Pancreas (tissue), 10 donors: ENCODE measurements around the gene EDIL3. TPM values are rescaled to one million over a fixed set of nuclear protein-coding genes. Genes with fewer than 3 reads are reported as not detected.

ENCODE experiments used
- ATAC-seq, 4 donors: fragments of 200-7000 bp; cut with Tn5 transposase; one replicate each; pipeline versions ENCODE4 v1.8.0 to v1.9.1; 2020; ENCODE audit warnings: mild to moderate bottlenecking in 4 of 4, moderate library complexity in 4 of 4
- DNase-seq, 6 donors: peaks; one replicate each; pipeline ENCODE4 v3.0.0-alpha.2; 2020
- FAIRE-seq: peaks from 2 replicates; lab custom pipeline; 2012; peaks lifted over from hg19 to GRCh38; lab: Jason Lieb, UNC
- H3K27ac ChIP-seq, 4 donors: fragments of 200-600 bp; sonication (generic); 1 replicate in 3 of 4; 2 replicates in 1 of 4; pipeline versions ENCODE4 v1.5.0 to v1.8.0; 2020
- H3K27me3 ChIP-seq, 4 donors: fragments of 200-600 bp; one replicate each; pipeline ENCODE4 v1.8.0; 2021
- H3K36me3 ChIP-seq, 3 donors: fragments of 200-600 bp; sonication (generic) in 1 of 3; one replicate each; pipeline versions ENCODE4 v1.5.0 to v1.8.0; 2020 to 2021
- H3K4me1 ChIP-seq, 3 donors: fragments of 200-600 bp; one replicate each; pipeline ENCODE4 v1.8.0; 2021
- H3K4me3 ChIP-seq, 4 donors: fragments of 200-600 bp; sonication (generic) in 2 of 4; one replicate each; pipeline versions ENCODE4 v1.5.0 to v1.8.0; 2020 to 2021
- H3K9me3 ChIP-seq, 4 donors: fragments of 200-600 bp; one replicate each; pipeline ENCODE4 v1.8.0; 2021
- WGBS, 2 donors: extraction: QIAGEN DNeasy Blood & Tissue Kit; methylation state at CpG; one replicate each; pipeline ENCODE4 v1.1.7; 2013; 5-methylcytosine and 5-hydroxymethylcytosine counted together
- intact Hi-C, 3 donors: fragments of 100-400 bp; cut with DNase I; formaldehyde crosslinking; loops; one replicate each; pipeline versions ENCODE4 v1.11.1 to v1.14.2; 2022
- polyA plus RNA-seq, 2 donors: library from polyadenylated mRNA; stranded (reverse); fragments of 200-250 nt; gene quantifications; one replicate each; pipeline ENCODE4 v1.2.3, GENCODE V29; 2013
- total RNA-seq, 6 donors: library from RNA; stranded (reverse); fragmentation: NEBNext Ultra II Directional in 4 of 6; extraction: Animal tissue kit (Norgen Biotek cat#: 25700) in 4 of 6; gene quantifications; one replicate each; pipeline versions ENCODE4 v1.2.1 to v1.2.4, GENCODE V29; 2021 to 2023
- TF ChIP-seq, protein P1 (sequence below), 4 donors: fragments of 200-600 bp; sonication (generic) in 3 of 4; IDR thresholded peaks; one replicate each; pipeline versions ENCODE4 v1.5.0 to v1.8.0; 2021; ENCODE audit warnings: antibody characterized with exemption in 4 of 4
- donor health status: healthy with polysubstance abuse.
- donor health status: DM: no; HTN: no; CAD: no; lungs with moderate emphysema.
- donor health status: DM: no; HTN: no; CAD: no.
- donor health status: control.
- donor health status: control.
- donor health status: Bipolar disorder and iron deficiency.
- donor health status: DM: yes; HTN: yes; CAD: no.
- donor health status: DM: no; HTN: no; CAD: no.
- donor health status: DM: no; HTN: no; CAD: no.
- donor health status: DM: yes; HTN: yes; CAD: no.

The EDIL3 gene, protein sequence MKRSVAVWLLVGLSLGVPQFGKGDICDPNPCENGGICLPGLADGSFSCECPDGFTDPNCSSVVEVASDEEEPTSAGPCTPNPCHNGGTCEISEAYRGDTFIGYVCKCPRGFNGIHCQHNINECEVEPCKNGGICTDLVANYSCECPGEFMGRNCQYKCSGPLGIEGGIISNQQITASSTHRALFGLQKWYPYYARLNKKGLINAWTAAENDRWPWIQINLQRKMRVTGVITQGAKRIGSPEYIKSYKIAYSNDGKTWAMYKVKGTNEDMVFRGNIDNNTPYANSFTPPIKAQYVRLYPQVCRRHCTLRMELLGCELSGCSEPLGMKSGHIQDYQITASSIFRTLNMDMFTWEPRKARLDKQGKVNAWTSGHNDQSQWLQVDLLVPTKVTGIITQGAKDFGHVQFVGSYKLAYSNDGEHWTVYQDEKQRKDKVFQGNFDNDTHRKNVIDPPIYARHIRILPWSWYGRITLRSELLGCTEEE
- total RNA-seq, result 1 to 10 TPM in 3 of 6 donors, under 1 TPM in 3; 0.63 to 4.9 (median 1.4) TPM
- 1 to 10 TPM; 1.3 to 9.7 TPM for polyA plus RNA-seq

DNA sequence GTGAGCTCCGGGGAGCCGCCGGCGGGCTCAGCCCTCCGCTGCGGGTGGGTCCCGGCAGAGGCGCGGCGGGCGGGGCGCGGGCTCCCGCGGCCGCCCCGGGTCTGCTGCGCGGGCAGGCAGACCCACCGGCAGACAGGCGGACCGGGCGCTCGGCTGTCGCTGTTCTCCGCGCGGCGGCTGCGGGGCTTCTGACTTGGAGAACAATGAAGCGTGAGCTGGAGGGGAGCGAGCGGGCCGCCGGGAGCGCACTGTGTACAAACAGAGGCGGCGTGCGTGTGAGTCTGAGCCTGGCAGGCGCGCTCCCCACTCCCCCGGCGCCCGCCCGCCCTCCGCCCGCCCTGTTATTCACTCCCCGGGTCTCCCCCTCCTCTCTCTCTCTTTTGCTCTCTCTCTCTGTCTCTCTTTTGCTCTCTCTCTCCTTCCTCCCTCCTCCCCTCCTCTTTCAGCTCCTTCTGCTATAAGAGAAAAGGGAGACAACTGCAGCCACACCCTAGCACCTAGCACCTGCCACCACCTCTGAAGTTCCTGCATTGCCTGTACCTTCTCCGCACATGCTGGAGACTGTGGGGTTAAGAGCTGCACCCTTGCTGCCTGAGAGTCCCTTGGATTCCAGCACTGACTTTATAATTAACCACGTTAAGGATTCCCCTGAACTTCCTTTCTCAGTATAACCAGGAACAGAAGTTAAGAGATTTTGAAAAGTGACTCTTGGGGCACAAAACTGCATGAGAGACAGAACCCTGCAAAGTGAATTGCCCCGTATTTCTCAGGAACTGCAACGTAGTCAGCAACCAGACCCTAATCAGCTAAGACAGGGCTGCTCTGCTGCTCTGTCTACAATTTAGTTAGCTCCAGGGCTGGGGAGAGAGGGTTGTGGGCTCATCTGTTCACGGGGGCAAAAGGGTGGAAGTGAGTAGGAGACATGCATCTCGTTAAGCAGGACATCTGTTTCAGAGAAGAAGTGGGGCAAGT lies at the start of gene EDIL3:
TSS of gene EDIL3 (minus strand) at position 277 of the 972 bp plus-strand sequence. CDS start 506 bp downstream, outside the sequence.
- FAIRE-seq (no peak), DNase-seq (peak in 3 of 6 donors; percentile 11 to 77 (median 69)), ATAC-seq (peak in 3 of 4 donors; percentile 36 to 49 (median 37))
- Histone ChIP-seq H3K4me1 (peaks cover 0 to 3% (median 0%) of the 10 kb centered on the region in 3 donors), H3K27ac (no peak within 1 kb of the TSS), H3K27me3 (peaks cover 0 to 24% (median 6%) of the 10 kb centered on the region in 4 donors), H3K4me3 (peak within 1 kb of the TSS in 3 of 4 donors; percentile 7 to 40 (median 29)), H3K9me3 (no peaks in the 10 kb centered on the region), H3K36me3 (no peaks in the 10 kb centered on the region)
- TF ChIP-seq, protein P1, sequence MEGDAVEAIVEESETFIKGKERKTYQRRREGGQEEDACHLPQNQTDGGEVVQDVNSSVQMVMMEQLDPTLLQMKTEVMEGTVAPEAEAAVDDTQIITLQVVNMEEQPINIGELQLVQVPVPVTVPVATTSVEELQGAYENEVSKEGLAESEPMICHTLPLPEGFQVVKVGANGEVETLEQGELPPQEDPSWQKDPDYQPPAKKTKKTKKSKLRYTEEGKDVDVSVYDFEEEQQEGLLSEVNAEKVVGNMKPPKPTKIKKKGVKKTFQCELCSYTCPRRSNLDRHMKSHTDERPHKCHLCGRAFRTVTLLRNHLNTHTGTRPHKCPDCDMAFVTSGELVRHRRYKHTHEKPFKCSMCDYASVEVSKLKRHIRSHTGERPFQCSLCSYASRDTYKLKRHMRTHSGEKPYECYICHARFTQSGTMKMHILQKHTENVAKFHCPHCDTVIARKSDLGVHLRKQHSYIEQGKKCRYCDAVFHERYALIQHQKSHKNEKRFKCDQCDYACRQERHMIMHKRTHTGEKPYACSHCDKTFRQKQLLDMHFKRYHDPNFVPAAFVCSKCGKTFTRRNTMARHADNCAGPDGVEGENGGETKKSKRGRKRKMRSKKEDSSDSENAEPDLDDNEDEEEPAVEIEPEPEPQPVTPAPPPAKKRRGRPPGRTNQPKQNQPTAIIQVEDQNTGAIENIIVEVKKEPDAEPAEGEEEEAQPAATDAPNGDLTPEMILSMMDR (IDR thresholded peaks at IDR 0.05), result no peak
- intact Hi-C loops, result no loop called here
- 1% methylated on average over 30 to 54 of the region's 54 CpGs for WGBS, 2 donors

DNA sequence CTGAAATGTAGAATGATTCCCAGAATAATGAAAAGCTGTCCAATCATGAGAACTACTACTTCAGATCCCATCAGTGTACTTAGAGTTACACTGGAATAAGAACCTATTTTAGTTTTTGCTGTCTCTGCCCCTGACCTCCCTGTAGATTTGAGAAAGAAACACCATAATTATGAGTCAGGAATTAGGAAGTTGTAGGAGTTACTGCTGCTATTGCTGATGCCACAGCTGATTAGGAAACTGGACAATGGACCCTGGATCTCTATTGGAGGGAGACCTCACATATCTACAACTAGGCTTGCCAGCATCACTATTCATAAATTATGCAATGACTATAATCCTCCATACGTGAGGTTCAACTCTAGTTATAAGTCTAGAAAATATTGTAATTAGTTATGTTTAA lies 48.8 kb upstream of the EDIL3 start:
- Histone ChIP-seq H3K27ac (no peak overlapping the region), H3K9me3 (no peaks in the 10 kb centered on the region), H3K27me3 (no peaks in the 10 kb centered on the region), H3K4me1 (no peaks in the 10 kb centered on the region), H3K4me3 (no peak overlapping the region), H3K36me3 (no peaks in the 10 kb centered on the region)
- FAIRE-seq (no peak), ATAC-seq (no peak), DNase-seq (no peak)
- TF ChIP-seq, protein P1 (IDR thresholded peaks at IDR 0.05), result no peak
- intact Hi-C loops, result no loop called here
- WGBS, 2 donors, result 67 to 78% methylated on average over 1 of the region's 1 CpG

DNA sequence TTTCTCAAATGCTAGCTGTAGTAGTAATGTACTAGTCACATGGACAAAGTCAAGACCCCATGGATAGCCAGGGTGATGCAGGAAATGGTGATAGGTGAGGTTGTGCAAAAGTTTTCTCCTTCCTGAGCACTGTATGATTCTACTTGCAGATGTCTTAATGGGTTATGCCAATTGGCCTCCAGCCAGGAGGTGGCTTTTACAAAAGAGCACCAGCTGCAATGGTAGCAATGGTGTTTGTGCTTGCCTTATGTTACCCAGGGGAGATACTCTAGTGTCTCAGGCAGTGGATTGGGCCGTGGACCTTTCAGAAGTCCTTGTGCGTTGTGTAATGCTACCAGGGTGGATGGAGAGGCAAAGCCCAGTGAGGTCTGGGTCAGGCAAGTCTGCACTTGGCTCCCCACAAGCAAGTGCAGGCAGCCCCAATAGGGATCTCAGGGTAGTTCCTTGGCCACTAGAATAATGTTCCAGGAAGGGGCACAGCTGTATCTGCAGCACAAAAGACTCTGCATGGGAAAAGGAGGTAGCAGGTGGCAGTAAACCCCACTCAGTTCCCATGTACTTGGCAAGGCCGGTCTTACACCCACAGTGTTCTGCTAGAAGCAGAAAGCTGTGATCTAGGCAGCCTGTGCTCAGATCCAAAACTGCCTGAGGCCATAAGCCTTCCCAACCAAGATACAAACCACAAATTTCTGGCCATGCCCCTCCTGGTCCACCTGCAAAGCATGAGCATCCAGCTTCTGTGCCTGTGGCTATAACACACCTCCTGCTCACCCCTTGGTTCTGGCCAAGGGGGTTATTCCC lies 46.4 kb upstream of the EDIL3 start:
- no peaks in the 10 kb centered on the region for H3K4me1 ChIP-seq
- WGBS, 2 donors, result 60 to 62% methylated on average over 3 of the region's 3 CpGs
- intact Hi-C loops, result no loop called here
- FAIRE-seq (no peak), DNase-seq (no peak), ATAC-seq (no peak)
- TF ChIP-seq, protein P1 (IDR thresholded peaks at IDR 0.05), result no peak
- no peak overlapping the region for H3K4me3 ChIP-seq
- no peaks in the 10 kb centered on the region for H3K27me3 ChIP-seq
- H3K36me3 ChIP-seq, result no peaks in the 10 kb centered on the region
- H3K9me3 ChIP-seq, result no peaks in the 10 kb centered on the region
- H3K27ac ChIP-seq, result no peak overlapping the region

DNA sequence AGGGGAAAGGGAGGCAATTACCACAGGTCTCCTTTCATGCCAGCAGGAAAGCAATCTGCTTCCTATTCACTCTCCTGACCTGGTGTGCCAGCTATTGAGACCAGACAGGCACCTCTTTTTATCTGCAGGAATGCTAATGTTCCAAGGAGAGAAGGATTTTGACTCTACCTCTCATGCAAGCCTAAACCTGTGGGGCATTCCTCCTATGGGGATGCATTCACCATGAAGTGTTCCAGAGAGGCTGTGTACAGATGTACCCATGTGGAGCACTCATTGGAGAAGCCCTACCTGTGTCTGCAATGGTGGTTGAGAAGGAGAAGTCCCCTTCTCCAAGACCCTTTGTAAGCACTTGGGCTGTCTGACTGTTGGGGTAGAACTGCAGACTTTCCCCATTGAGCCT lies 45.4 kb upstream of the EDIL3 start:
- DNase-seq, result no peak
- FAIRE-seq, result no peak
- H3K27ac ChIP-seq, result no peak overlapping the region
- TF ChIP-seq, protein P1 (IDR thresholded peaks at IDR 0.05), result no peak
- intact Hi-C loops, result no loop called here
- H3K36me3 ChIP-seq, result no peaks in the 10 kb centered on the region
- H3K9me3 ChIP-seq, result no peaks in the 10 kb centered on the region
- ATAC-seq, result no peak
- no peak overlapping the region for H3K4me3 ChIP-seq
- no peaks in the 10 kb centered on the region for H3K27me3 ChIP-seq
- no peaks in the 10 kb centered on the region for H3K4me1 ChIP-seq
